Measurements from ENCODE around the gene KLF6.
"Not testable (repeated sequence)": the region's sequence is repeated elsewhere in the genome, so short reads cannot be mapped to it uniquely, and the experiment has no call there.

KLF6 gene

DNA sequence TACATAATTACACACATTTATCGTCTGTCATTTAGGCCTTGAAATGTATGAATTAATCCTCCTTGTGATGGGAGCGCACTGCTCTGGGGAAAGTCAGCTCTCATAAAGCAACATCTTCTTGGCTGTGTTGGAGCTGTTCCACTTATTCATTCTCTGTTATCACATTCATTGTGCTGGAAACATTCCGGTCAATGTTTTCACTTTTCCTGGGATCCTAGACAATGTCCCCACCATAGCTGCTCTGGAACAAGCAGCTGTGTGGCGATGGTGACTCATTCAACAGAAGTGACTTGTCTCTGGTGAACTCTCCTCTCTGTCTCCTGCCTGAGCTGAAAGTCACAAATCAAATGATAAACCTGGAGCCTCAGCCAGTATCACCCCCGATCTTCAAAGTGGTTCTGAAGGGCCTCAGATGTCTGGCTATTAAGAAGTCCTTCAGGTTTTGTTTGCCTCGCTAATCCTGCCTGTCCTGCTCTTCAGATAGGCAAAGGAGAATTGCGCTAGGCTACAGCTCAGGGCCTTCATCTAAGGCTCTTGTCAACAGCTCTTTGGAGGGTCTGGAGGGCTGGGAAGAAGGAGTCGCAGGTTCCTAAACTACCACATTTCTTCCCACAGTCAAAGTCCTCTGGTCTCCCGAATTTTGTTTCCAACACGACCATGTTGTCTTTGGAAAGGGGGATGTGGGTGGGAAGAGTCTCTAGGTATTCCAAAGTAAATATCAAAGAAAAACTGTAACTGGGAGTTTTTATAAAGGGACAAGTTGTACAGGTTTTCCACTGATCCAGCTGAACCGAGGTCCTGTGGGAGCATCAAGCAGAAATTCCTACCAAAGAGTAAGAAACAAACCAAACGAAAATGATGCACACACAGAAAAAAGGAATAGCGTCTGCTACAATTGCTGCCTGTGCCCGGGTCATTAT lies 29.3 kb downstream of the KLF6 start:
- no peak for DNase-seq

DNA sequence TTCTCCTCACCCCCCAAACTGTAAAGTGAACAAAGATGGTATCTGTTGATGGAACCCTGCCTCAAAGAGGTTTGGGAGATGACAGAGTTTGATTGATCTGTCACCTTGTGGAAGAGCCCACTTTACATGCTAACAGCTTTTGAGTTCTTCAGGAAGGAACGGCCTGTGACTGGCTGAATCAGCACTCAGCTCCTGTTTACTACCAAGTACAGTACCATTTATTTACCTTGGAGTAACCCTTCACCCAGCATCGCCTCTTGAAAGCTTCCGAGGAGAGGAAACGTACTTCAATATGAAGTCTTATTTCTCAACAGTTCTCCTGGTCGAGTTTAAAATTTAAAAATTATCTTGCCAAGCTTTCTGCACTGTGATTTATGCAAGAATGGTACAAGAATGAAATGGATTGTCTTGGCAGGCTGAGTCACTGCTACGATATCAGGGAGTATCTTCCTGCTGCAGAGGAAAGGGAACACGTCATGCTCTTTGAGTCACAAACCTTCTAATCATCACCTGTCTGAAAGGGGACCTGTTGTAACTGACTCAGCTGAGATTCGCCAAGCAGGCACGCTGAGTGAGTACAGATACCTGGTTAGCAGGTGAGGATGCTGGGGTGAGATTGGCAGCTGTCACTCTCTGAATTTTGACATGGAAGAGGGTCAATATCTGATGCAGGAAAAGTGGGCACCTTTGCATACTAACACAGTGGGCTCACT lies 30.1 kb downstream of the KLF6 start:
- DNase-seq = no peak

DNA sequence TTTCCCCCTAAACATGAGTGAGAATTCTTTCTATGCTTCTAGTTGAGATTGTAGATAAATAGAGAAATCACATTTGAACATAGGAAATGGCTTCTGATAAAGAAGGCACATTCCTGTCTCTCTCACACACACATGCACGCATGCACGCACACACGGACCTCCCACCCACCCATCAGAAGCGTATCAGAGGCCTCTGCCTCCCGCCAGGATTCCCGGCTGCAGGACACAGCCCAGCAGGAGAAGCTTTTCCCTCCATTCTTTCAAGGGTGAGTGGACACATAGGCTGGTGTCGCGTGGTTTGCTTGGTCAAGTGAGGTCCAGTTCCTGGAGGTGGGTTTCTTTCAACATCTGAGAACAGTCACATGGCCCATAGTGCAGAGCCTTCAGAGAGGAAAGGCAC lies 34.2 kb downstream of the KLF6 start:
- DNase-seq = no peak

DNA sequence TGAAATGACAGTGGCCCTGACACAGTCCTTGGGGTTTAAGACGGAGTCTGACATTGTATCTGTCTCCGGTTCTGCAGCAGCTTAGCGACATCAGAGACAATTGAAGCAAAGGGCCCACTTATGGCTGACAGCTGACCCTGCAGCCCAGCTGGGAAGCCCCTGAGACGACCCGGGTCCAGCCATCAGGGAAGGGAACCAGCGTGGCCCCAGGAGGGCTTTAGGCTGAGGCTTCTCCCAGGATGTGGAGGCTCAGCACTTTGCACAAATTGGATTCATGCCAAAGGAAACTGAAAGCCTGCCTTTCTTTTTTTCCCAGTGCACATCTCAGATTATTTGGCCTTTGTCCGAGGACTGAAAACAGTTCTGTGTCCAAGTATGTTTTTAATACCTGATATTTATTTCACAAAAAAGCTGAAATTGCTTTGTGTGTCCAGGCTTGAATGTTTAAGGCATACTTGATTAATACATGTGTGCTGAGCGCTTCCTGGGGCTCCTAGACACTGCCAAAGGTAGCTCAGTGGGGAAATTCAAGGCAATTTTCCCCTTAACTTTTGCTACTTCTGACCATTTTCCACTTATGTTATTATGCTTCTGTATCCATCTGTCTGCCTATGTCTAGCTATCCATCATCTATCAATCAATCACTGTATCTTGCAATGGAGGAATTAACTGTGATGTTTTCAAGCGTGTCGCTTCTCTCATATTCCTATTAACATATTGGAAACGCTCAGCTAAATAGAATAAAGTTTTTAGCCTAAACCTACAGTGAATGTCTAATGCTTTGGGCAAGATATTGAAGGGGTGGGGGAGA lies 34.8 kb downstream of the KLF6 start:
- DNase-seq = no peak

DNA sequence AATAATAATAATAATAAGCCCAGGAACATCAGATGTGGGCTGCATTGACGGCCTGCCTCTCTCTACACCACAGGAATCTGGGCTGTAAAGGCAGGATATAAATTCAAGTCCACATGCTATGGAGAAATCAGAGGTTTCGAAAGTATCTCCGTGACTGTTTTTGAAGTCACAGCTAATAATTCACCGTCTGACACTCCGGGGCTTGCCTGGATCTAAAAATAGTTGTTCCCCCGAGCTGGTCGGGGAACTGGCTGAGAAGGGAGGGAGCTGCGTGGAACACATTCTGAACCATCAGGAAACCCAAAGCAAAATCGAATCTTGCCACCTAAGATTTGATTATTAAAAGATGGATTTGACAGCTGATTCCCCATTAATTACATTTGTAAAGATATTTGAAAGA lies 35.4 kb downstream of the KLF6 start:
- DNase-seq = peak; percentile 15 to 22

DNA sequence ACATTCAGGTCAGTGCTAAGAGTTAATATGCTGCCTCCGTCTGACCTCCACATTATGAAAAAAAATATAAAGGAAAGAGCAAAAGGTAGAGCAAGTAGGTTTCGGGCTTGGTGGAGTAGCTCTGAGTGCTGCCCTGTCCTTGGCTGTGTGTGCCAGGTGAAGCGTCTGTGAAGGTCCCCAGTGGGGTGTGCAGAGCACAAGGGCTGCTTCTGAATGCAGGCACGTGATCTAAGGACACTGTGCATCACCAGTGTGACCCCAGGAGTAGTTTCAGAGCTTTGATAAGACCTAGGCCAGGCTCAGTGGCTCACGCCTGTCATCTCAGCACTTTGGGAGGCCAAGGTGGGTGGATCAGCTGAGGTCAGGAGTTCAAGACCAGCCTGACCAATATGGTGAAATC lies 36.0 kb downstream of the KLF6 start:
- no peak for DNase-seq

DNA sequence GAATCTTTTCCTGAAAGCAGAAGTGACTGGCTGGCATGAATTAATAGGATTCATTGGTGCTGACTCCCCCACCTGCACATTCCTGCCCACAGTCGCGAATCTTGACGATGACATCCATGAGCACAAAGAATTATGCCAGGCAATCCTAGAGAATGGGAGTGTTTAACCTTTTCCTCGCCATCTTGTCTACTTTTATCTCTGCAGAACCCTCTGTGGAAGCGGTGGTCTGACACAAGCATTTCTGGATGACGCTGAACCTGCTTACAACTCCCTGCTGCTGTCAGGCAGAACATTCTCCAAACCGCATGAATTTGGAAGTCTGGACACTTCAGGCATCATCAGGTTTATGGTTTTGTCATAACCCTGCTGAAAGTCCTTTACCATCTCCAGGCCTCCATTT lies 36.5 kb downstream of the KLF6 start:
- DNase-seq = no peak

DNA sequence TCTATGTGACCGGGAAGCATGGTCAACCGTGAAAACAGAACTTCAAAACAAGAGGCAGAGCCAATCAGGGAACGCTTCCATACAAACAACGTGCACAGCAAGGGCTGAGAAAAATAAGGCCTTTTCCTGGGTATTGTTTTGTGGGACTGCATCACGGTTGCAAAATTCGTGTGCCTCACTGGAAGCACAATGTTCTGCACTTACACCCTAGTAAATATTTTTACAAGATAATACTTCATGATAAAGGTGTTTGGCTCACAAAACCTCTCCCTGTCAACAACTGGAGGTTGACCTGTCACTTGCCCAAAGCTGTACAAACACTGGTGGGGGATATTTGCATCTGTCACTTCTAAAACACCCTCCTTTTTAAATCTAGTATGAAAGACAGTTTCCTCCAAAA lies 37.0 kb downstream of the KLF6 start:
- no peak for DNase-seq

DNA sequence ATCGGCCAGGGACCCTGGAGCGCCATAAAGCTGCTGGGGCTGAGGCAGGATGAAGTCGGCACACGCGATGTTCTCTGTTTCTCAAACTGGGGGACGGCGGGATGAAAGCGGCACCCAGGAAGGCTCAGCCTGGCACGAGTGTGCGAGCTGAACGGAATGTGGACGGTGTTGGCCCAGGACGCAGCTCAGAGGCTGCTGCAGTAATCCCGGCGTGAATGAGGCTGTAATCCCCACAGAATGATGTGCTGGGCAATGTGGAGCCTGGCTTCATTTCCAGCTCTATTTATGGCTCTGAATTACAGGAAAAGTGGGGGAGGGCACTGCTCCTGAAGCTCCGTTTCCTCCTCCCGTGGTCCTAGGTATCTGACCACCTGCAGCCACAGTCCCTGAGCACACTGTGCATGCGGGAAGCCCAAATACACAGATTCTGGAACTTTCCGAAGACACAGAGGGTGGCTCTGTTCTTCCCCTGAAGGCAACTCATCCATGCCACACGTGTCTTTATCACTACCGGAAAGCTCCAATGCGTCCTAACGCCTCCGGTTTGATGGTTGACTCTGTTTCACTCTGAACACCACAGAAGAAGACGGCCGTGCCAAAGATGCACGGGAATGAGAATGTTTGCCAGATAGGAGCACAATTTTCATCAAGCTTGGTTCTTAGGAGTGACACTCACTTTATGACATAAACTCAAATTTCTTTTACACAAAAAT lies 37.6 kb downstream of the KLF6 start:
- DNase-seq = no peak

DNA sequence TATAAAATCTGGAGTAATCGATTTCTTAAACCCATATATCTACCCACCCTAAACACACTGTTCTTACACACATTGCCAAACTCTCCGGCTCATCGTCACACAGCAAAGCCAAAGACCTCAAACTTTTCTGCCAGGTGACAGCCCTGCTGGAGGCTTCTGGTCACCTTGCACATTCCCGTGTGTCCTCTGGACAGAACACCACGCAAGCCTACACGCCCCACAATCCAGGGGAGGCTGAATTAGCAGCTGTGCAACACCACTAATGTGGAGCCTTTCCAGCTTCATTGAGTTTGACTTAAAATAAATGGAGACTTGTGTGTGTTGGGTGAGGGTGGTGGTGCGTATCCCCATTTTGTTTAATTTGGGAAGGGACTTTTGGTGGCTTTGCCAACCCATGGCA lies 38.4 kb downstream of the KLF6 start:
- DNase-seq = no peak

DNA sequence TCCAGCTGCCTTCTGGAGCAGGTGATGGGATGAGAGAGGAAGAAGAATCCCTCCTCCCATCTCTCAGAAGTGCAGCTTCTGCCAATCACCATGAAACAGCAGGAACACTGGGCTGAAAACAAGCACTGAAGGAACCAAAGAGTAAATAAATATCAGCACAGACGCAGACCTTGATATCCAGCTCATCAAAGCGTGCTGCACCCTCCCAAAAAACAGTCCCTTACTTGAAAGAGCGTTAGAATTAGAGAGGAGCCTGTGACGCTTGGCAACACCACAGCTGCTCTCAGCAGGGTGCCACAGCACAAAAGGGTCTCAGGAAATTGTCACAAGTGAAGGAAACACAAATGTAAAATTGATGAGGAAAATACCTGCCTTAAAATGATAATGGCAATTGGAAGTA lies 39.5 kb downstream of the KLF6 start:
- no peak for DNase-seq

DNA sequence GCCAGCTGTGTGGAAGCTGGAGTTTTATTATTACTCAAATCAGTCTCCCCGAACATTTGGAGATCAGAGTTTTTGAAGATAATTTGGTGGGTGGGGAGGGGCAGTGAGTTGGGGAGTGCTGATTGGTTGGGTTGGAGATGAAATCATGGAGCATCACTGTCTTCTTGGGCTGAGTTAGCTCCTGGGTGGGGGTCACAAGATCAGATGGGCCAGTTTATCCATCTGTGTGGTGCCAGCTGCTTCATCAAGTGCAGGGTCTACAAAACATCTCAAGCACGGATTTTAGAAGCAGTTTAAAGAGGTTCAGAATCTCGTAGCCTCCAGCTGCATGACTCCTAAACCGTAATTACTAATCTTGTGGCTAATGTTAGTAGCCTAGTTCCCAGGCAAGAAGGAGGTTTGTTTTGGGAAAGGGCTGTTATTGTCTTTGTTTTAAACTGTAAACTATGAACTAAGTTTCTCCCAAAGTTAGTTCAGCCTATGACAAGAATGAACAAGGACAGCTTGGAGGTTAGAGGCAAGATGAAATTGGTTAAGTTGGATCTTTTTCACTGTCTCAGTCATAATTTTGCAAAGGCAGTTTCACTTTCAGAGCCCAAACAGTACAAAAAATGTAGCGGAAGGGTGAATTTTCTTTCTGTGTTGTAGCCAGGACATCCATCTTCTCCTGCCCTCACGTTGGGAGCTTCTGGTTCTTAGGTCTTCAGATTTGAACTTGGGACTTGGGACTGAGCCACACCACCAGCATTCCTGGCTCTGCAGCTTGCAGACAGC lies 43.1 kb downstream of the KLF6 start:
- DNase-seq = no peak

DNA sequence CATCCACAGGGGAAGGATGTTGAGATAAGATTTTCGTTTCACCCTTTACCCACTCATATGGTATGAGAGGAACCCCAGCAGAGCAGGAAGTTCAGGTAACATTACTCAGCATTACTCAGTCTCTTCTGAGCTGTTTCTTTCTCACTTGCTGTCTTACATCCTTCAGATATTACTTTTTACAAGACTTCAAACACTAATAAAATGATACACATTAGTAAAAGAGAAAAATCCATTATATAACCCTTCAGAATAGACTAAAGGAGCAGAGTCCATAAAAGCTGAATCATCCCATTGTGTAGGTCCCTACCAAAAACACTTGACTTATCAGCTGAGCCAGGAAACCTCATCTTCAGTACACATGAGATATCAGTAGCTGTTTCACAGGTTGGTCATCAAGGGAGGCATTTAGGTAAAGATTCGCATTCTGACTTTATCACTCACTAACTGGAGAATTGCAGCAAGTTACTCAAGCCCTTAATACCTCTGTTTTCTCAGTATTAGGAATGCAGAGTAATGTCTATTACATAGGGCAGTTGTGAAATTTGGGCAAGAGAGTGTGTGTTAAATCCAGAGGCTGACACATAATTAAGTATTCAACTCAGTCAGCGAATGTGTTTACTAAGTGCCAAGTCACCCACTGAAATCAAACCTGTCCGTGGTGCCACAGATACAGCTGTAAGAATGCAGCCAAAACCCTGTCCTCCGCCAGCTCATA lies 44.7 kb downstream of the KLF6 start:
- DNase-seq = peak; percentile 16 to 24

DNA sequence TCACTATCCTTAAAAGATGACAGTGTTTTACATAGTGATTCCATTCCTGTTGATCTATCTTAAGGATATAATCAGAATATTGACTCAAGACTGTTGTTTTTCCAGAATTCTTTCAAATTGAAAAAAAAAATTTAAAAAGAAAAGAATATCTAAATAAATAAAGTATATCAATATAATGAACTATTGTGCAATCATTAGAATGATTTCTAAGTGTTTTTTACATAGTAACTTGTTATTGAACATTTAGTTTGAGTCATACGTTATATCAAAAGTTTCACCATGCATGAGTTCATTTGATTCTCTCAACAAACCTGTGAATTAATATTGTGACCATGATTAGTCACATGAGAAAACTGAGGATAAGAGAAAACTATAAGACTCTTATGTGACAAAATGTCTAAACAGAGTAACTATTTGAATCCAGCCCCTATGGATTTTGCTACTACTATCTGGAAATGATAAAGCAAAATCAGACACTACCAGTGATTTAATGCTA lies 46.1 kb downstream of the KLF6 start:
- DNase-seq = no peak

DNA sequence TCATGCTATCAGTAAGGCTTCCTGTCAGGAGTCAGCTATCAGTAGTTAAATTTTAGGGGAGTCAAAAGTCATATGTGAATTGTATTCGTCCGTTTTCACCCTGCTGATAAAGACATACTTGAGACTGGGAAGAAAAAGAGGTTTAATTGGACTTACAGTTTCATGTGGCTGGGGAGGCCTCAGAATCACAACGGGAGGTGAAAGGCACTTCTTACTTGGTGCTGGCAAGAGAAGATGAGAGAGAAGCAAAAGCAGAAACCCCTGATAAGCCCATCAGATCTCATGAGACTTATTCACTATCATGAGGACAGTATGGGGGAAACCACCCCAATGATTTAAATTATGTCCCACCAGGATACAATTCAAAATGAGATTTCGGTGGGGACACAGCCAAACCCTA lies 47.1 kb downstream of the KLF6 start:
- no peak for DNase-seq

DNA sequence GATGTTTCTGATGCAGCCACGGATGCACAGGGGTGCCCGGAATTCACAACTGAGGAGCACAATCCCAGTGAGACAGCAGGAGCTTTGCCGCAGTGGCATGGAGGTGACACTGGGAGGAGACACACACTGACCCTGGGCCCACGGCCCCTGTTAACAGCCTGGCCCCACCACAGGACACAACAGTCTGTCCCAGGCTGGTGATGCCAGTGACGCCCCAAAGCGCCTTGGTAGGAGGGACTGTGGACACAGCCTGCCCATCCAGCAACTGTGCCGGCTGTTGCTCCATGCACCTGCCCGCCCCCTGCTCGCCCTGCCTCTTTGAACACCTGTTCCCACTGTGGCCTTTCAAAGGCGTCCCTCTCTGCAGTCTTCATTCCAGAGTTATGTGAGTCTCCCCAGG lies 49.8 kb downstream of the KLF6 start:
- DNase-seq = no peak

DNA sequence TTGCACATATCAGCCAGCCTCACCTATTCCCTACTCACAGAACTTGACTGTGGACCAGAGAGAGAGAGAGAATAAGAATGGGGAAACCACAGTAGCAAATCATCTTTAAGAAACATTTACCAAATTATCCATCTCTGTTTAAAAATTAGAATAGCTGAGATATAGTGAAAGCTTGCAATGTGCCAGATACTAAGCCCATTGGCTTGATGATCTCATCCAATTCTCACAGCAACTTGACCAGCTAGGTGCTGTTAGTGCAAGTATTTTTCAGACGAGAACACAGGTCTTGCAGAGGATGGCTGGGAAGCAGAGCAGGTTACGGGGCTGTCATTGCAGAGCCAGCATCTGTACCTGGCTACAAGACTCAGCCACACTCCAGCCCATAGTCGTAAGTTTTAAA lies 50.9 kb downstream of the KLF6 start:
- DNase-seq = no peak

DNA sequence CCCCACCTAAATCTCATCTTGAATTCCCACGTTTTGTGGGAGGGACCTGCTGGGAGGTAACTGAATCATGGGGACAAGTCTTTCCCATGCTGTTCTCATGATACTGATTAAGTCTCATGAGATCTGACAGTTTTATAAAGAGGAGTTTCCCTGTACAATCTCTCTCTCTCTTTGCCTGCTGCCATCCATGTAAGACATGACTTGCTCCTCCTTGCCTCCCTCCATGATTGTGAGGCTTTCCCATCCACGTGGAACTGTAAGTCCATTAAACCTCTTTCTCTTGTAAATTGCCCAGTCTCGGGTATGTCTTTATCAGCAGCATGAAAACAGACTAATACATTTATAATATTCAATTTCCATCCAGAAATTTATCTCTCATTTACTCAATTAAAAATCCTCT lies 52.8 kb downstream of the KLF6 start:
- DNase-seq = not testable (repeated sequence)

DNA sequence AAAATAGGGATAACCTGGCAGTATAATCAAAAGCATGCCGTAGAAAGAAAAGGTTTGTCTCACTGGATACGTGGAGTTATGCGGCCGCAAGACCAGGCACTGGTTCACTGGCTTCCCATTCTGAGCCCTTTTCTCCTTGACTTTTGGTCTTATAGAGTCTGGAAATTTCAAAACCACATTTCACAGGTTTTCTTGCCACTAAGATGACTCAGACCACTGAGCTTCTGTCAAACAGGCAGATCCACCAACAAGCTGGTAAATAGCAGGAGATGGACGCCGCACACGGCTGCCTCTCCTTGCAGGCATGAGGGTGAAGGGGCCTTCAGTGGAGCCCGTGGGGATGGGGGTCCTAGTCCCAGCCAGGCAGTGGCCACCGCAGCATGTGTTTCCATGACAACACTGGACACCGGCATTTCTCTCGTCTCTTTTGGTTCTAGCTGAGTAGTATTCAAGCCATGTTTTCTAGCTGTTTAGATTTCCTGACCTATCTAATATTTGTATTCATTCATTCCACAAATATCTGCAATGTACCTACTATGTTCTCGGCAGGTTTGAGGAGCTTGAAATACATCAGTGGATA lies 55.5 kb downstream of the KLF6 start:
- DNase-seq = no peak

DNA sequence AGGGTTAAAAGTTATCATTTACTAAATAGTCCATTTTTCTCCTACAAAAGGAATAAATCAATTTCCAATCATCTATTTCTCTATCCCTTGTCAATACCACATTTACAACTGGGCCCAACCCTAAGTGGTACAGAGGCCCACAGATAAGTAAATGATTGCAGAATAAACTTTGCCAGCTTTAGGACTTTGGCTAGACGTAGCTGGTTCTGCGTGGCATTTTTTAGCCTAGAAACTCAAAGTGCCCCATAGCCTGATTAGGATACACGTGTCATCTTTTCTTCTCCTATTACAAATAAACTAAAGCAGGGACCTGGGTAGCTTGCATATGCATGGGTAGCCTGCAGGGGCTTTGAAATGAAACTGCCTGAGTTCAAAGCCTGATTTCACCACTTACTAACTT lies 56.4 kb downstream of the KLF6 start:
- DNase-seq = no peak

DNA sequence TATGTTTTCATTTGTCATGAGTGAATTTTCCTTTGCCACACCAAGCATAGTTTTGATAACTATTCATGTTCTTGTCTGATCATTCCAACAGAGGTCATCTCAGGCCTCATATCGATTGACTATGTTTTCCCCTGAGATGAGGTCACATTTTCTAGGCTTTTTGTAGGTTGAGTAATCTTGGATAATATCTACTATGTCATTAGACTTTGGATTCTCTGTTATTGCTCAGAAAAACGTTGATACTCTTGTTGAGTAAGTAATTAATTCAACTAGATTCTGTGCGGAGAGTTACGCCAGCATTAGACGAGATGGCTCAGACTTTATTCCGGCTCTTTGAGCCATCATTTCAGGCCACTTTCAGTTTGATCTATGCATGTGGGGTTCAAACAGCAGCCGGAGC lies 57.7 kb downstream of the KLF6 start:
- no peak for DNase-seq
